DMS79 (cell line): ENCODE measurements around the gene ANTXR1.

Experiments used
- DNase-seq: peaks from one replicate; lab custom pipeline; 2025; lab: John Stamatoyannopoulos, UW

ANTXR1 gene

DNA sequence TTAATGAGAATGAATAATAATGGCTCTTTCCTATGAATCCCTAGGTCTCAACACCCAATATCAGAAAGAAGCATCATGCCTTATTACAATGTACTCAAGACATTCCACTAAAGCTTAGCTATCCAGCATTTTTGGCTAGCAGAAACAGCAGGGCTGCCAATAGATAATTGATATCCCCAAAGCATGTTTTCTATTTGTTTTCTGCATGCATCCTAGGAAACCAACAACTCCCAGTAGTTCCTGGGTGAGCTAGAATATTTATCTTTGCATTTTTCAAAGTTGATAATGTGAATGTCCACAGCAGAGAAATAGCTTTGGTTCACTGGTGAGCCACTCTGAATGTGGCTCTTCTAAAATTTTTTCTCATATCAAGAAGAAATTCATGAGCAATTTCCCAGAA, 5.8 kb upstream of the ANTXR1 start:
- DNase-seq = no peak

DNA sequence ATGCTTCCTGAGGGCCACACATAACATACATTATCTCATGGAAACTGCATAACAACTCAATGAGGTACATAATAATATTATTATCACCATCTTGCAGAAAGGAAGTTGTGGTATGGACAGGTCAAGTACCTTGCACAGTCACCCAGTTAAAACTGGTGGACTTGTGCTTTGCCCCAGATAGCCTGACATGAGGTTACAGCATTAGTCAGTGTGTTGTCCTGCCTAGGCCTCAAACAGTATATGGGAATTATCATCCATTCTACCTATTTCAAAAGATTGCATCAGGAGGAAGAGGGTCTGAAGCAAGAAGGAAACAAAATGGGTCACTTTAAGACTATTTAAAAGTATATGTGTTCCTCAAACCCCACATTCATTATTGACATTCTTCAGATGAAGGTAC, 5.4 kb upstream of the ANTXR1 start:
- DNase-seq = no peak

DNA sequence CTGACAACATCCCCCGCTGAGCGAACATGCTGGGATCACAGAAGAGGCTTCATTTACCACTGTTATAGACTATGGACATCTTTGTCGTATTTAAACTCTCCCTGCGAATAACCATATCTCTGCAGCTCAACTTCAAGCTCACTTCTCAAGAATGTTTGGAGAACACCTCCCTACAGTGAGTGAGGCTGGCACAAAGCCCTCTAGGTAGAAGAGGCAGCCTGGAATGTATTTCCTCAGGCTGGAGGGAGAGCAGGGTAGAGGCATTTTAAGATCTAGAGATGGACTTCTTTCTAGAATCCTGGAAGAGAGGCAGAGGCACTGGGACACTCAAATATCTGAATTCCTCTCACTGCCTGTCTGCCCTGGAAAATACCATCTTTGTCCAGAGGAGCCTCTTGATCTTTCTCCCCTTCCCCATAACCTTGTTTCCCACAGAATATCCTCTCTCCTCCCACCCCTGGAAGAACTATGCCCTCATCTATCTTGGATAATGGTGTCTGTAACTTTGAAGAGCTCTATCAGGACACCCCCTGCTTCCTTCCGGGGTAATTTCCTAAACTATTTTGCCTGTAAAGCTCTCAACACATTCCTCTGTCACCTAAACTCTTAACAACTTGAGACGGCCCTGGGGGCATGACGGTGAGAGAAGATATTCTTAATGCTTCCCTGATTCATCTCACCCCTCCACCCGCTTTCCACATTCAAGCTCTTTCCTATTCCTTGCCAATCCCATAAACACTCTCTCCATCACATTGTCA, 2.4 kb upstream of the ANTXR1 start:
- no peak for DNase-seq

DNA sequence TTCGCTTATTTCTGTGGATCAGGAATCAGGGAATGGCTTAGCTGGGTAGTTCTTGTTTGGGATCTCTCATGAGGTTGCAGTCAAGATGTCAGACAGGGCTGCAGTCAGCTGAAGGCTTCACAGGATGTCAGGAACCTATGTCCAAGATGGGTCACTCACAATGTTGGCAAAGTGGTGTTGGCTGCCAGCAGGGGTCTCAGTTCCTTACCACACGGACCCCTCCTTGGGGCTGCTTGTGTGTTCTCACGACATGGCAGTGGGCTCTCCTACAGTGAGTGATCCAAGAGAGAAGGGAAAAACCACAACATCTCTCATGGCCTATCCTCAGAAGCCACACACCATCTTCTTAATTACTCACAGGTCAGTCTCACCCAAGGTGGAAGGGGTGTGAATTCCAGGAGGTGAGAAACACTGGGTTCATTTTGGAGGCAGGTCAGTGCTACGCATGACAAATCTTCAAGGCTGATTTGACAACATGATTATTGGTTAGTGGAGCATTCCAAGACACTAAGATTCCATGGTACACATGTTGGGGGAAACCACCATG, 1.3 kb upstream of the ANTXR1 start:
- DNase-seq = no peak

DNA sequence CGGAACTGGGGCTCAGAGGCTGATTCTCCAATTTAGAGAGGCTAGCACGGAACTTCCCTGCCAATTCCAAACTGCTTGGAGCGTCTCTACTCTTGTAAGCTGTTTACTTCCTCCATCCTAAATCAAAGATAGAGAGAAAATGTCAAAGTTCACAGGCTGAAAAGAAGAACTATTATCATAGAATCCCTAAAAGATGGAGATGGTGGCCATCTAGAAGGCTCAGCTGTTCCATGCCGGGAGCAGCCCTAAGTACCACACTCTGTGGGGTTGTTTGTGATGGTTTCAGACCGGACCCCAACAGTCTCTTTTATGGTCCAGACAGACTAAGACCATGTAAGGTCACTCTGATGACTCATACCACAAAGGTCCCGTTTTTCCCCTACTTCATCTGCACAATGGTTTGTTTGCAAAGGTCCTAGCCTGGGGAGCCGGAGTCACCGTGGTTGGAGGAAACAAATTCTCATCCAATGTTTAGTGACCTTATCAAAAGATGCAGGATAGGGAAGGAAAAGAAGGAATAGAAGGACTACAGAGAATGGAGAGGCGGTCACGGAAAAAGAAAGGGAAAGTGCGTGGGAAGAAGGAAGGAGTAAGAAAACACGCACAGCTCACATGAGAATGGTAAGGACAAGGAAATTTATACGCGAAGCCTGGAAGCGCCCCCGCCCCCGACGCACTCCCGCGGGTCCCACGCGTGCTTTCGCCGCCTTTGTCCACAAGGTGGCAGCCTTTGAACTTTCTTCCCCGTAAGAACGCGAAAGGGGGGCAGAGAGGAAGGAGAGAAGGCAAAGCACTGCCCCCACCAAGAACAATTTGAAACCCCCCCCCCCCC, 453 bp upstream of the ANTXR1 start:
- peak; percentile 61 for DNase-seq

DNA sequence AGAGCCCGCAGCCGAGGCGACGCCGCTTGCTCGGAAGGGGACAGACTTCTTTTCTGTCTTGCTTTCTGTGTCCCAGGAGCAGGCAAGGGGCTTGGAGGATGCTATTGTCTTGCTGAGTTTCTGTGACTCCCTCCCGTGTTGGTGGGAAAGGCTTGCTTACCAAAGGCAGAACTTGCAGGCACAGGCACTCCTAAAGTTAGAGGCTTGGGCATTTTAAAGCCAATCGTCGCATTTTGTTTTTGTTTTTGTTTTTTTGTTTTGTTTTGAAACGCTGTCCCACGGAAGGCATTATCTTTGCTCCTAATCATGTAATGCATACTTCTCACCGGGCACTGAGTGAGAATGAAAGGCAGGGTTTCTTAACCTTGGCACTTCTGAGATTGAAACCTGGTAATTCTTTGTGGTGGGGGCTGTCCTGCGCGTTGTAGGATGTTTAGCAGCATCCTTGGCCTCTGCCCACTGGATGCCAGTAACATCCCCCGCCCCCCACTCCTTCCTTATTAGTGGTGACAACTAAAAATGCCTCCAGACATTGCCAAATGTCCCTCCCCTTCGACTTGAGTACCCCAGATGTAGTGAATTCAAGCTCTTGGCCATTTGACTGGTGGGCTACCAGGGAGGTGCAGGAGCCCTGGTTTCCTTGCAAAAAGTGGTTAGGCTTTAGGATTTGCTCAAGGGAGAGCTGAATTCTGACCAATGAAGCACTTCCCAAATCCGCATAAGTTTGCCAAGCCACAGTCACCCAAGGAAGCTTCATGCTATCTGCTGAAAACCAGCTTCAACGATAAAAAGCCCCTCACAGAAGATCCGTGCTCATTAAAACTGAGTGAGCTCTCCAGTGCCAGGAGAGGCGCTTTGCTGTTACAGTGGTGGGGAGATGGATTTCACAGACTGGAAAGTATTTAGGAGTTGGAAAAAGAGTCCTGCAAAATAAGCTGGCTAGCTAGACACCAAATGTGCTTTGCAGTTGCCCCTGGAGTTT, 1.2 kb downstream of the ANTXR1 start:
- DNase-seq = no peak

DNA sequence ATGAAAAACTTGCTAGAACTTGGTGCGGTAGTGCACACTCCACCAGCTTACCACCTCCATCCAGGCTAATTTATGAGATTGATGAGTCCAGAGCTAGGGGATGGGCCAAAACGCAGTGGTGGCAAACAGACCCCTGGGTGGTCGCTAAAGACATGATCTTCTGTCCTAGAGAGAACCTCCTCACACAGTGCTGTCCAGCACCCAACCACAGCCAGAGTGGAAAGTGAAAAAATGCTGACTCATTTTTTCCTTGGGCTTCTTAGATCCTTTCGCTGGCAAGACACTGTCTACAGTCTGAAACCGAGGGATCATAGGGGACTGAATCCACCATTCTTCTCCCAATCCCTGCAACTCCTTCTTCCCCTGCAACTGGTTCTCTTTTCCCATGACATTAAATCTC, 4.1 kb downstream of the ANTXR1 start:
- no peak for DNase-seq

DNA sequence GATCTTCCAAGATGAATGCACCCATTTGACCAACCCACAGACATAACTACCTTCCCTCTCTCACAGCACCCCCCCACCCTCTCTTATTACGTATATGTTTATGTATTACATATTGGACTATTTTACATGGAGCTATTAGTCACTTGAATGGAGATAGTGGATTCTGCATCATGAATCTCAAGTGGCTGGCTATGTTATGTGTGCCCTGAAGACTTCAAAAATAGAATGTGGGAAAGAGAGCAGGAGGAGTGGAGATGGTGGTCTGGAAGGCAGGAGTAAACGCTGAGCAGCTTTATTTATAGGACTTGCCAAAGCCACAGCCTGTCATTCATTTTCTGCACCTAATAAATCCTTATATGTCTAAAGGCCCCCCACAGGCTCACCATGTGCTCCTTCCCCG, 4.9 kb downstream of the ANTXR1 start:
- DNase-seq = no peak

DNA sequence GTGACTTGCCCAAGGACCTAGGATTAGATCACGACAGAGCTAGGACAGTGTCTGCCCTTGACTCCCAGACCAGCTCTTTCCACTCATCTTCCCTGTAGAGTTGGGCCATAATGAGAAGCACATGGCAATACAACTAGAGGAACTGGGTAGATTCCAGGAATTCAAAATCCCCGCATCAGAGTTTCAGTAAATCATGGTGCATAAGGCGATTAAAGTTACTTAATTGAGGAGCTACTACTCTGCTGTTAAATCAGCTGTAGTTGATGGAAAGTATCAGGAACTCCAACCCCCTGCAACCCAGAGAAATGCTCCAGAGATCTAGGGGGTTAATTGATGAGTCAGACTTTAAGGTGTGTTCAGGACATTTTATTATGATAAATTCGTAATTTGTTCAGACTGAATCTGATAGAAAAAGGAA, 5.7 kb downstream of the ANTXR1 start:
- DNase-seq = no peak

DNA sequence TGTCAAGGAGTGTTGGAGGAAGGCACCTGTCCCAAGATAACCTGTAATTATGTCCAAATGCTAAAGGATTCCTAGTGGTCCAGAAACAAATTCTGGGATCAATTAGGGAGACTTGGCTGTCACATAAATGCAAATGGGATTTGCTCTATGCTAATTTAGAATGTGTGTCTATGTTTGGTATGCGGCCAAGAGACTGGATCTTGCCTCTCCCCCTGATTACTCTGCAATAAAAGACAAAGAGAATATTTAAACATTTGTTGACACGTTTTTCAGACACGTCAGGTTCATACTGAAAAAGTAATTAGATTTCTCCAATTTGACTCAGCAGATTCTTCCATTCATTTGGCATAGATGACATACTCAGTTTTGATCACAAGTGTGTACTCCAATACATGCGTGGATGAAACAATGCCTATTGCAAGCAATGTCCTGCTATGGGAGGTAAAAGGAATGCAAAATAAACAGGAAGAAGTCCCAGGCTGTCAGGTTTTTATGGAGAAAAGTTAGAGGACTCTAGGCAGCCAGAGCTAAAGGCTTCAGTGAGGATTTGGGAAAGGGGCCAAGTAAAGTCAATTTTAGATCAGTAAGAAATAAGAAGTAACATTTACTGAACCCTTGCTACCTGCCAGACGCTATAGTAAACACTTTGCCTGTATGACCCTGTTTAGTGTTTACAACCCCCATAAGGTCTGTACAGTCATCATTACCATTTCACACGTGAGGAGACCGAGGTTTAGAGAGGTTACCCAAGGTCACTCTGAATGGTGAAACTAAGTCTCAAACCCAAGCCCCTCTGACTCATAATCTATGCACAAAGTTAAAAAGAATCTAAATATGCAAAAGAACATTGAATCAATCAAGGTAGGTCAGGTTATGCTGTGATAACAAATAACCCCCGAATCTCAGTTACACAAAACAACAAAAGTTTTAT, 7.8 kb downstream of the ANTXR1 start:
- no peak for DNase-seq

DNA sequence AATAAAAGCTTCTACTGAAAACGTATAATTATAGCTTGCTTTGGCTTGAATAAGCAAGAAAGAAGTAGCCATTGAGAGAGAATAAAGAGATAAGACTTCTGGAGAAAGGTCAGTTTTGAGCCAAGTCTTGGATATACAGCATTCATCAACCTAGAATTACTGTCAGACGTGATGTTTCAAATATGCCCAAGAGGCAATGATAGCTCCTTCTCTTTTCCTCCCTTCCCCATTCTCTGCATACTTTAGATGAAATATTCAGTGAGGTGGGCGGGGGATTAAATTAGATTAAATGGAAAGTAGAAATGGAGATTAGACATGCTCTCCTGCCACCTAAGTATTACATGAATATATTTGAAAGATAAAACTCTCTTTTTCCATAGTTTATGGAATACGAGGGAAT, 8.7 kb downstream of the ANTXR1 start:
- DNase-seq = no peak

DNA sequence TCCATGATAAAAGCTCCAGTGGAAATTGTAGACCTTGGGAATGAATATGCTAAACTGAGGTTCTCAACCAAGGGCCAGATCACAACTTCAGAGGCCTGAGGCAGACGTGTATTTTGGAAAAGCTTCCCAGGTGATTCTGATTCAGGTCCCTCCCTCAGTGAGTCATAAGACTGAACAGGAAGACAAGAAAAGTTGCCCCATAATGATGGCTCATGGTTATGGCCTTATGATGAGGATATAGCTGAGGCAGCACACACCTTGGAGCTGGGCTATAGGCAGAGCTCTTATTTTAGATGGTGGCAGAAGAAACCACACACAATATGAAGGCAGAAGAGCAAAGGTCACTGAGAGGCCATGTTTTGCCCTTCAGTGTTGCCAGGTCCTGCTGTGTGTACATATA, 9.6 kb downstream of the ANTXR1 start:
- no peak for DNase-seq

DNA sequence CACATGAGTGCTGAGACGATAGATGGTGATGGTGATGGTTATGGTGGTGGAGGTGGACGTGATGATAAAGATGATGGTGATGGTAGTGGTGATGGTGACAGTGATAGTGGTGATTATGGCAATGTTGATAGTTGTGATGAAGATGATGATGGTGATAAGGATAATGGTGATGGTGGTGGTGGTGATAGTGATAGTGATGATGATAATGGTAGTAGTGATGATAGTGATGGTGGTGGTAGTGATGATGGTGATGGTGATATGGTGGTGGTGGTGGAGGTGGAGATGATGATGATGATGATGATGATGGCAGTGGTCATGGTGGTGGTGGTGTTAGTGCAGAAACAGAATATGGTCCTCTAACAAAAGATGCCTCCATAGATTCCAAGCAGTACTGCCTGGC, 10.3 kb downstream of the ANTXR1 start:
- no peak for DNase-seq

DNA sequence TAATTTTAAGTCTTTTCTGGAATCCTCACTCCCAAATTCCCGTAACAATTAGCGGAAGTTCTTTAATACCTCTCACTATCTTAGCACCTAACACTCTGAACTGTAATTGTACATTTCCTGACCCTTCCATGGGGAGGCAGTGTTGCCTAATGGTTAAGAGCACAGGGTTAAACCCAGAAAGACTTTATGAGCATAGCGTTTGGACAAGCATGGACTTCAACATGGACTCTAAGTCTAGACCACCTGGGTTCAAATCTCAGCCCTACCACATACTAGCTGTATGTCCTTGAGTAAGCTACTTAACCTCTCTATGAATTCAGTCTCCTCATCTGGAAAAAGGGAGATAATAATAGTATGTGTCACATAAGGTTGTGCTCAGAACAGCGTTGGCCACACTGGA, 13.0 kb downstream of the ANTXR1 start:
- DNase-seq = no peak

DNA sequence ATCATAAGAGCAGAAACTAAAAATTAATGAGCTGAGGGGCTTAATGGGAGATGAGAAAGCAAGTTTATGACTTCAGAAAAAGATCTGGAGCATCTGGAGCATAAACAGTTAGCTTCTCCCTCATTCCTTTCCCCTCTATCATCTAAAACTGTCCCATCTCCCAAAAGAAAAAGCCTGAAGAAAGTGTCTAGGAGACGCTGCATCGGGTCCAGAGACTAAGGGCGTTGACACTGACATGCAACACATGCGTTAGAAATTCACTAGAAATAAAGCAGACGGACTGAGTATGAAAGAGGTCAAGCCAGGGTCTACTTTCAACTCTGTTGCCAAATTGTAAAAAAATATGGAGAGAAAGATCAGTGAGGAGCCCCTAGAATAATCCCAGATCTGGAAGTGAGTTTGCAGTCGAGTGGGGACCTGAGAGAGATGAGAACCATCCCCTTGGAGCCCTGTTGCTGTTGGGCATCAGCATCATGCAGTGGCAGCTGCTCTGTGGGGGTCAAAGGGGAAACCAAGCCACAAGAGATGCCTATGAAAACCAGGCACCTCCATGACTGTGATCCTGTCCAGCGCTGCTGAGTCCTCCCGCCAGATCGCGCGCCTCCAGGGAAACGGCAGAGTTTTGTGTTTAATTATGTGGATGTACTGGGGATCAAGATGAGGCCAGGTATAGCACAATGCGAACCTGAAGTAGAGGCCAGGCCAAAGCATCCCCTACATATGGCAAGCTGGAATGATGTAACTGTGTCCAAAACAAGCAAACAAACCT, 13.9 kb downstream of the ANTXR1 start:
- DNase-seq = no peak

DNA sequence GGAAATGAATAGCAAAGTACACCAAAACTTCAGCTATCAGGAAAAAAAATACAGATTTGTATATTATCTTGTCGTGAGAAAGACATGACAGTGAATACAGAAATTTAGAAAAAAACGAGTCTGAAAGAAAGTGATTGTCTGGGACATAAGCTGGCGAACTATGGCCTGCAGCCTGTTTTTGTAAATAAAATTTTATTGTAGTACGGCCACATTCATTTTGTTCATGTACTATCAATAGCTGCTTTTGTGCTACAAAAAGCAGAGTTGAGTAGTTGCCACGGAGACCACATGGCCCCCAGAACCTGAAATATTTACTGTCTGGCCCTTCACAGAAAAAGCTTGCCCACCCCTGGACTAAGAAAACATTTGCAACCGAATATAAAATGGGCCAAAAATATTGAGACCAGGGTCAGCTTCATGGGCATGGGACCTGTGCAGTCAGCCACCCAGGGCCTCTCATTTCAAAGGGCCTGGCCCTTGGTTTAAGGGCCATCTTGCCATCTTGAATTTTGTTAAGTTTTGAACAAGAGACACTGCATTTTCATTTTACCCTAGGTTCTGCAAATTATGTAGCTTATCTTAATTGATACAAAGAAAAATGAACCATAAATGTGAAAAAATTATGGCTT, 17.9 kb downstream of the ANTXR1 start:
- DNase-seq = no peak

DNA sequence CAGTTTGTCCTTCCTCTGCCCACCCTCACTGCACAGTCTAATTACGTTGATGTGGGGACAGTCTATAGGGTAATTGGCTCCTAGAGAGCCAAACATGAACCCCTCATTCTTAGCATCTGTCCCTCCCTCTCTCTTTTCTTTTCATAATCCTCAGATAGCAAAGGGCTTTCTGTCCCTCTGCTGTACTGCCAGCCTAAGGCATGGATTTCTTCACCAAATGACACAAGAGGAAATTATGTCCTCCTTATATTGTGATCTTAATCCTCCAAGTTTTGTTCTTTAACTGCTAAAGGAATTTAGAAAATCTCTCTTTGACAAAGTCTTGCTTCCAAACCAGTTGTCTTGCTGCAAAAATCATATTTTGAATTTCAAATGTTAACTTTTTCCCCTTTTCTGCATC, 18.5 kb downstream of the ANTXR1 start:
- no peak for DNase-seq

DNA sequence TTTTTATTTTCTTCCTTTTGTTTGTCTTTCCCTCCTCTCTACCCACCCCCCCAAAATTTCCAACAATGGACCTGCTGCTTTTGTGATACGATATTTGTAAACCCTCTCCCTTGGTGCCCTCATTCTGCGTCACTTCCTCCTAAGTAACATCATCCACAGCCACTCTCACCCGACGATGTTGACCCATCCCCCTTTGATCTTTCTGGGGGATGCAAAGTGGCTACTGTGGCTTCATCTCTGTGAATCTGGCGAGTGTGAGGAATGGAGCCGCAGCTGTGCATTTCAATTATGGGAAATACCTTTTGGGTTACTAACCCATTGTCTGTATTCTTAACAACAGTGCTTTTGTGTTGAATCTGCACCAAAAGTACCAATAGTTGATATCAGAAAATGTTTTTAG, 19.4 kb downstream of the ANTXR1 start:
- no peak for DNase-seq

DNA sequence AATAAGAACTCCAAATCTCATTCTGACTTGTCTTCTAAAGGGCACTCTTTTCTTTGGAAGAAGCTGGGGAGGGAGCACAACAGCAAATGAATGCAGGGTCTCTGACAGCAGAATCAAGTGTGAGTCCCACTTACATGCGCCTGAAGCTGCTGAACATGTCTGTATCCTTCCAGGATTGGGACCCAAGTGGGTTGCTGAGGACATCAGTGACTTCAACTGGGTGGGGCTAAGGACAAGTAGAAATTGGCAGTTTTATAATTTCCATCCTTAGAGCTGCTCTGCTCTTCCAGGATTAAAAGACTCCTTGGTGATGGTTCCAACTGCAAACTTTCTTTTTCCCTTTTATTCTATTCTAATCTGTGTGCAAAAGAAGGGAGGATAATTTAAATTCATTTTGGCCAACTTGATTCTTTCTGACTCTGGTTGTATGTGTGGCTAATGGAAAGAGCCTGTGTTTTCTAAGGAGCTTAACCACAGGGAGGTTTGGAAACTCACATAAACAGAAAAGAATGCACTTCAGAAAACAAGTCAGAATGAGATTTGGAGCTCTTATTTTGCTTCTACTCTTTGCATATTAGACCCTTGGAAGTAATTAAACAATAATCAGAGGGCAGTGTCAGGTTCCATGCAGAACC, 20.6 kb downstream of the ANTXR1 start:
- DNase-seq = no peak
